HG02763 (cell line): ENCODE measurements around the gene JMJD7.

Source experiments
- ATAC-seq: cut with Tn5 transposase; IDR thresholded peaks from one replicate; pipeline ENCODE4 v1.9.1; 2021; ENCODE audit warnings: mild to moderate bottlenecking, moderate library complexity; ENCODE audit not compliant: unreplicated experiment

JMJD7 gene

GRCh38 chr15:41842229-41842628 lies 14.3 kb downstream of the JMJD7 start:
- no peak for ATAC-seq

GRCh38 chr15:41843571-41843970 lies 15.7 kb downstream of the JMJD7 start:
- ATAC-seq = no peak

DNA sequence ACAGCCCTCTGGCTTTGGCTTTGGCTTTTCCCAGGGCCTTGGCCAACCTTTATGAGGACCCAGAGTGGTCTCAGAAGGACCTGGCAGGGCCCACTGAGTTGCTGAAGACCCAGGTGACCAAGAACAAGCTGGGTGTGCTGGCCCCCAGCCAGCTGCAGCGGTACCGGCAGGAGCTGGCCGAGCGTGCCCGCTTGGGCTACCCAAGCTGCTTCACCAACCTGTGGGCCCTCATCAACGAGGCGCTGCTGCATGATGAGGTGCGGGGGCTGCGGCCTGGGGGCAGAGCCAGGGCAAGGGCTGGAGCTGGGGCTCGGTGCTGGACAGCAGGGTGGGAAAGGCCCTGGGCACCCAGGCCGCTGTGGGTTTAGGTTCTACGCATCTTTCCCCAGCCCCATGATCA lies 16.9 kb downstream of the JMJD7 start:
- no peak for ATAC-seq

DNA sequence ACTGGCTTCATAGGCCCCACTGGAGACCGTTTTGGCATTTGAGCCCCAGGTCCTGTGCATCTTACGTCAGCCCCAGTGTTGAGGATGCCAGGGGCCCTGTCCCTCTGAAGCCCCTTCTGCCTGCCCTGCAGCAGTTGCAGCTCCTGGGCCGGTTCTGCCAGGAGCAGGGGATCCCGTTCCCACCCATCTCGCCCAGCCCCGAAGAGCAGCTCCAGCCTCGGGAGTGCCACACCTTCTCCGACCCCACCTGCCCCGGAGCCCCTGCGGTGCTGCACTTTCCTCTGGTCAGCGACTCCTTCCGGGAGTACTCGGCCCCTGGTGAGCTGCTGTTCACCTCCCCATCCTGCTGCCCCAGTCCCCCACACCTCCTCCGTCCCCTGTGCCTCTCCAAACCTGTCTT lies 19.3 kb downstream of the JMJD7 start:
- ATAC-seq = no peak

DNA sequence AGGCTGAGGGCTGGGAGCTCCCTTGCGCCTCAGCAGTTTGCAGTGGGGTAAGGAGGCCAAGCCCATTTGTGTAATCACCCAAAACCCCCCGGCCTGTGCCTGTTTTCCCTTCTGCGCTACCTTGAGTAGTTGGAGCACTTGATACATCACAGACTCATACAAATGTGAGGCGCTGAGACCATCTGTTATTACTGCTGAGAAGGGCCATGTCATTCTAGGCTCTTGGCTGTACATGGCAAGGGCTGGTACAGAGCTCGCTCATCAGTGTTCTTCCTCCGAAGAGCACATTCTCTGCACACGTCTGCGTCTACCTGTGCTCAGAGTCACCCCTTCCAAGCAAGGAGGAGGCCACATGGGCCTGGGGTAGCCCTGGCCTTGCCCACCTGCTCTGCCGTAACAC lies 20.1 kb downstream of the JMJD7 start:
- ATAC-seq = no peak

GRCh38 chr15:41848631-41849030 lies 20.7 kb downstream of the JMJD7 start:
- ATAC-seq = no peak

DNA sequence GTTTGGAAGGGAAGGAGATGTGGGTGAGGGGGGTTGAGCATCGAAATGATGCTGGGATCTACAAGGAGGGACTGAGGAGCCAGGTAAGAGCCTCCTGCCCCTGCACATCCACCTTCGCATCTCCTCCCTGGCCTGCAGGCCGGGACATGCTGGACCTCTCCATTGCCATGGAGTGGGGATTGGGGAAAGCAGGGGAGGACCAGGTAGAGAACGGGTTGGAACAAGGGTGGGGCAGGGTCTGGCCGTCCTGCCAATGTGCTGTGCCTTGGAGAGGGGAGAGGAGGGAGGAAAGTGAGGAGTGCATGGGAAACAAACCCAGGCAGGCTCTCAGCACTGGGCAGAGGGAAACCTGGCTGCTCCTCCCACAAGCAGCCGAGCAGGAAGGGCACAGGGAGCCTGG lies 21.3 kb downstream of the JMJD7 start:
- no peak for ATAC-seq

DNA sequence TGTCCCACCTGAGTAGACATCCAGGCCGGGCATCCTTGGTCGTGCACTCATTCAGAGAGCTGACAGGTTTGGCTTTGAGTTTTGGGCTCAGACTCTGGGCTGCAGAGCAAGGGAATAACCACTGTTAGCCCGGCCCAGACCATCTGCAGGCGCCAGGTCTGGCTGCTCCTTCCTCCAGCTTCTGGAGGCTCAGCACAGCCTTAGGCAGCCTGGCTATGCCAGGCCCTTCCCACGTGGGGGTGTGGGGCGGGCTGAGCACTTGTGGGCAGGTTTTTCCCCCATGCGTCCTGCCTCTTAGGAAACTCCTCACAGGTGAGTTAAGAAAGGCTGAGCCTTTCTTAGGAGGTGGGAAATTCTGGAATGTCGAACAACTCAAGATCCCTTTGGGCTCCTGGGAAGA lies 22.0 kb downstream of the JMJD7 start:
- no peak for ATAC-seq

DNA sequence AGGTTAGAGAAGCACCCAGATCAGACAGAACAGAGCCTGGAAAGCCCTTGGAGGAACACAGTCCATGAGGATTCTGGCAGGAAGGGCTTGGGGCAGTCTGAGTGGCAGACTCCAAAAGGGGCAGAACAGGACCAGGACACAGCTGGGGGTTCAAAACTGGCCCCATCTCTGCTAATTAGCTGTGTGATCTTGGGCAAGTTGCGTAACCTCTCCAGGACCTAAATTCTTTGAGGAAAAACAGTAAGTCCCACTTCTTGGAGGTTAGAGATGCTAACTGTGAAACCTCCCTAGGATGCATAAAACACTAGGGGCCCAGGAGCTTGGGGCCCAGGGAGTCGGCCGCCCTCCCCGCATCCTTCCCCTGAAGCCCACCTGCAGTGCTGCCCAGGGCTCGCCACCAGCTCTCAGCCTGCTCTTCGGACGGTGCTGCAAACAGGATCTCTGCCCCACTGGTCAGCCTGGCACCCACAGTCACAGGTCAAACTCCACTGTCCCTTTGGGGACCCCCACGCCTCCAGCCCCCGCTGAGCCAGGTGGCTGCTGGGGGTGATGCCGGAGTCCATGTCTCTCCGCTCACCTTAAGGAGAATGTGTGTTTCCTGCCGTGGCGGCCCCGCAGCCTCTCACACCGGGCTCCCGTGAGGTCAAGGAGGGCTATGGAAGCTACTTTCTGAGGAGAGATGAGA lies 22.7 kb downstream of the JMJD7 start:
- no peak for ATAC-seq

DNA sequence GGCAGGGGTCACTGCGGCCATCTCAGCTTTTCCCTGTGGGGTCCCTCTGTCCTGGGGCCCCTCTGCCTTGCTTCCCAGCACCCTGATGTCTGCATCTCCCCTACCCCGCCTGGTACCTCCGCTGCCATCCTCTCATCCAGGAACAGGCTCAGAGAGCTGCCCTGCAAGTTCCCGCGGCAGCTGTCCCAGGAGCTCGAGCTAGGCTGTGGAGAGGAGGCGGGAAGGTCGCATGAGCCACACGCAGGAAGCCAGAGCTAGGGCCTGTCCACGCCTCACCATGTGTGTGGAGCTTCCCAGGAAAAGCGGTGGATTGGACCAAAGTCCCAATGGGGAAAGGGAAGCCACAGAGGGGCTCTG lies 23.3 kb downstream of the JMJD7 start:
- ATAC-seq = no peak

DNA sequence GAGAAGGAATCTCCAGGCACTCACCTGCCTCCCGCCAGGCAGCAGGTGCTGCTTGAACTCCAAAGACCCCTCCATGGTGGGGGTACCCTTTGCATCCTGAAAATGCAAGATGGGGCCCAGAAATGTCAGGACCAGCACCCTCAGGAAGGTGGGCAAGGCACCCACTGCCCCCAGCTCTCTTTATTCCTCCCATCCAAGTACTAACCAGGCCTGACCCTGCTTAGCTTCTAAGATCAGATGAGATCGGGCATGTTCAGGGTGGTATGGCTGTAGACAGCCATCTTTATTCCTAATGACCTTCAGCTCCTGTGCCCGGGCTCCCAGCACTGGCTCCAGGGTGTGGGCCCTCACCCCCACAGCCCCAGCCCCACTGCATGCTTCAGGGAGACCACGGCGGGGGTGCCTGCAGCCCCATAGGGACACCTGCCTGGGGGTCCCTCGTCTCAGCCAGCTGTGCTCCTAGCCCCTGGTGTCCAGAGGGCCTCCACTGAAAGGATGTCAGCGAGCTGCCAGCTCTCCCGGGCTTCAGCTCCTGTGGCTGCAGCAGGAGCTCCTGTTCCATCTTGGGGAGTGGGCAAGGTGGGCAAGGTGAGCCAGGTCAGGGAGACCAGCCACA lies 24.0 kb downstream of the JMJD7 start:
- no peak for ATAC-seq

GRCh38 chr15:41852736-41853590 lies 25.1 kb downstream of the JMJD7 start:
- no peak for ATAC-seq

DNA sequence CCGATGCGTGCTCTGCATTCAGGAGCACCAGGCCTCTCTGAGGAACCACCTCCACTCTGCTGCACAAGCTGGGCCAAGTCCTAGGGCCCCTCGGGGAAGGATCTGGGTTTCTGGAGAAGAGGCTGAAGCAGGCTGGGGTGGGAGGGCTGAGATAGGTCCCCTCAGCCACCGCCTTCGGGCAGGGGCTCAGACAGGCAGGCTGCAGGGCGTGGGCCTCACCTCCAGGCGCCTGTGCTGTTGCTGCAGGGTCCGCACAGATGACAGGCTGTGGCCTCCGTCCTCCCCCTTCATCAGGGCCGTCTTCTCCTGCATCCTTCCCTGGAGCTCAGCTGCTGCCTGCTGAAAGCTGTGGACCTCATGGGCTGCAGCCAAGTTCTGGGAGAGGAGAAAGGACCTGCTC lies 25.9 kb downstream of the JMJD7 start:
- ATAC-seq = no peak

DNA sequence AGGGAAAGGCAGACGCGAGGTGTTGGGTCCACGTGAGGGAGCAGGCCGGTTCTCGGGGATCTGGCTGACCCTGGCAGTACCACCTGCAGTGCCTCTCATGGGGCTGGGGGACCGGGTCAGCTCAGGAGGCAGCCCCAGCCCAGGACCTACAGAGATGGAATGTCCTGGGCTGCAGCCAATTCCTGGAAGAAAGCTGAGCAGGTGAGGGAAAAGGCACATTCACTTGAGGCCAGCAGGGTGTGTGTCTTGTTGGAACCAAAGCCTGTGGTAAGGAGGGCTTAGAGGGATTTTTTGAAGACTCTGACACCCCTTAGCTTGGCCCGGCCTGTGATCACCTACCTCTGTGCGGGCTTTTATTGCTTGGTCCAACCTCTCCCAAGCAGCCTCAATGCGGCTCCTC lies 26.6 kb downstream of the JMJD7 start:
- no peak for ATAC-seq

DNA sequence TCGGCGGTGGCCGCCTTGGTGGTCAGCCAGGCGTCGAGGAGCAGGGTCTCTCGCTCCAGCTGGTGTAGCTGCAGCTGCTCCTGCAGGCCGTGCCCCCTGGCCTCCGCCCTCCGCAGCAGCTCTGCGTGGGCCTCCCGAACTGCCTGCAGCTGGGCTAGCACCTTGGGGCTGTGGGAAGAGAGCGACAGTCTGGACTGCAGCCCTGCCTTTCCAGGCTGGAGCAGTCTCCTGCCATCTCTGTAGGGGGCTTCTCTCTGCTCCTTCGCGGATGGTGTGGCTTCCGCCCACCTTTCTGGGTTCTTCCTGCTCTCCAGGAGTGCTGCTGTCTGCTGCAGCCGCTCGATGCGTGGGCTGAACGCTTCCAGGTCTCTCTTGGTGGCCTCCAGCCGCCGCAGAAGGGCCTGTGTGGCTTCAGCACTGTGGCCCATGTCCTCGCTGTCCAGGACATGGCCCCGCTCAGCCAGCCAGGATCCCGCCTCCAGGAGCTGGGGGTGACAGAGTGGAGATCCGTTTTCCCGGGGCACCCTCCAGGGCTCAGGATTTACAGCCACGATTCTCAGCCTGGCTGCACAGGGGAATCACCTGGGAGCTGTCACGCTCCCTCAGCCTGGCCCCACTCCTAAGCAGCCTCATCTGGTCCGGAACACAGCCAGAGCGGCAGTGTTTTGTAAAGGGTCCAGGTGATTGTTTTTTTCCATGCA lies 27.5 kb downstream of the JMJD7 start:
- ATAC-seq = no peak

GRCh38 chr15:41856262-41856661 lies 28.4 kb downstream of the JMJD7 start:
- ATAC-seq = no peak

GRCh38 chr15:41856716-41857115 lies 28.8 kb downstream of the JMJD7 start:
- no peak for ATAC-seq

GRCh38 chr15:41857316-41857715 lies 29.4 kb downstream of the JMJD7 start:
- ATAC-seq = no peak

- no peak for ATAC-seq
These were observed 30.9 kb downstream of the JMJD7 start for GRCh38 chr15:41858756-41859155.

DNA sequence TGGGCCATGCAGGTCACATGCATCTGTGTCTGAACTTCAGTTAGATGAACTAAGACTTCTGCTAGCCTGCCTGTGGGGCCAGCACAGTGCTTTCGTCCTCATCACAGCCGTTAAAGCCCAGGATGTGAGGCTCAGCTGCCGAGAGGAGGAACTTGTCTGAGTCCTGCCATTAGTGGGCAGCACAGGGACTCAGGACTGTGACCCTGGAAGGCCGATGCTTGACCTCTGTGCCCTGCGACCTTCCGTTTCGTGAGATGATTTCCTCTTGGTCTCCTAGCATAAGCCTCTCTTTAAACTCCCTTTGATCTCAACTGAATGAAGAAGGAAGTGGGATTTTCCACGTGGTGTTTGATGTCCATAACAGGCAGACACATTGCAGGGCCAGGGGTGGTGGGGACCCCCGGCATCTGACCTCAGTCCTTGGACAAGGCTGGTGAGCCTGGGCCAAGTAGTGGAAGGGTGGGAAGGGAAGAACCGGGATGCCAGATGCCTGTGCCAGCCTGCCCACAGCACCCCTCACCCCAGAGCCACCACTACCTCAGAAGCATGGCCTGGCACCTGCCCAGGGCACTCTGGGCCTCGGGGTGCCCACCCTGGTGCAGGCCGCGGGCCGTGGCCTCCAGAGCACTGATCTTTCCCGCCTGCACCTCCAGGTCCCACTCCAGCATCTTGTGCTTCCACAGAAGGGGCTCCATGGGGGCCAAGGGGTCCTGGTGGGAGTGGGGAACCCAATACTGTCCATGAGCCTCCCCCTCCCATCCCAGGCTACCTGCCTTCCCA lies 32.3 kb downstream of the JMJD7 start:
- no peak for ATAC-seq
